ENCODE data around the gene PGLYRP2.

- TF ChIP-seq CTCF (IDR thresholded peaks at IDR 0.05; ENCODE audit: low read depth, low read length, poor library complexity, severe bottlenecking) (no peak), EZH2phosphoT487 (IDR thresholded peaks at IDR 0.05; ENCODE audit: borderline replicate concordance, low read length) (no peak)
Measured at GRCh38 chr19:15441317-15441716, 38.0 kb downstream of the PGLYRP2 start.

All from DOHH2 (cell line).